Measurements from ENCODE around the gene EXOG.

Gene EXOG

DNA sequence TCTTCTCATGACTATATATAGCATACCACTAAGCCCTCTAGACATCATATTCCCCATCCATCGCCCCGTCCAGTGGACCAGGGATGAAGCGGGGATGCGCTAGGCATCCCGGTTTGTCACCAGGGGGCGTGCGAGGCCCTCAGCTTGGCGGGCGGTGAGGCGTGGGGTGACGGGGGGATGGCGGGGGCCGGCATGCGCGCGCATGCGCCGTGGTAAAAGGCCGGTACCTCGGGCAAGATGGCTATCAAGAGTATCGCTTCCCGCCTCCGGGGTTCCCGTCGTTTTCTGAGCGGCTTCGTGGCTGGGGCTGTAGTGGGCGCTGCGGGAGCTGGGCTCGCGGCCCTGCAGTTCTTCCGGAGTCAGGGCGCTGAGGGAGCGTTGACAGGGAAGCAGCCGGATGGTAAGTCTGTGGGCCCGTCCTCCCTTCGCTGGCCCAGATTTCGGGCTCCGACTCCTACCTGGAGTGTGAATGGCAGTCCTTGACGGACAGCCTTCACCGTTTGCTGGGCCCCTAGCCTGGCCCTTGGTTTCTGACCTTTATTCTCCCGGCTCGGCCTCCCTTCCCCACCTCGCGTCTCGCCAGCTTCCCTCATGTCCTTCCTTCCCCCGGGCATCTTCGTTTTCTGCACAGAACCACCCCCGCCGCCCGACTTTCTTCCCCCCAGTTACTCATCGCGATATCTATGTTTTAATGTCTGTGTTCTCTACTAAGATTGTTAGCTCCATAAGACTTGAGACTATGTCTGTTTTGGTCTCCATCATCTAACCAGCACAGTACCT is at the start of gene EXOG:
EXOG (plus strand) TSS at position 210 of the 780 bp plus-strand sequence; CDS start at position 238, 28 bp downstream.
- peak; percentile 90 for DNase-seq

GRCh38 chr3:38446812-38447211 is 49.3 kb upstream of the EXOG start:
- no peak for DNase-seq

DNA sequence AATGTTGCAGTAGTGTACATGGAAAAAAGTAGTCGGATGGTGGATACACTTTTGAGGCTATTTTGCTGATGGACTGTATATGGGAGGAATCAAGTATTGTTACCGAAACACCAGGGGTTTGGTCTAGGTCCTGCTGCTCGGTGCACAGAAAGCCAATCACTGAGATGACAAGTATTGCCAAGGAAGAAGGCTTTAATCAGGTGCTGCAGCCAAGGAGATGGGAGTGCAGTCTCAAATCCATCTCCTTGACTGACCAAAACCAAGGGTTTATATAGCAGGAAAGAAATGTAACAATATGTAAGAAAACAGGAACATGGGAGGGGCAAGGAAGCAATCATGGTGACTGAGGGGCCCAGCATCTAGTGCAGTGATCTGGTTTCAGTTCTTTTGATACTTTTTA is 45.3 kb upstream of the EXOG start:
- no peak for DNase-seq

- DNase-seq: peak; percentile 77
These were observed 42.8 kb upstream of the EXOG start, which contains the start of gene ACVR2B for GRCh38 chr3:38453075-38453912. ACVR2B (plus strand) TSS chr3:38453890; CDS start chr3:38454323, 433 bp downstream.

- no peak for DNase-seq
These were observed 42.3 kb upstream of the EXOG start for GRCh38 chr3:38453913-38454177.

GRCh38 chr3:38454178-38454883 is 41.8 kb upstream of the EXOG start:
- DNase-seq: peak; percentile 12

DNA sequence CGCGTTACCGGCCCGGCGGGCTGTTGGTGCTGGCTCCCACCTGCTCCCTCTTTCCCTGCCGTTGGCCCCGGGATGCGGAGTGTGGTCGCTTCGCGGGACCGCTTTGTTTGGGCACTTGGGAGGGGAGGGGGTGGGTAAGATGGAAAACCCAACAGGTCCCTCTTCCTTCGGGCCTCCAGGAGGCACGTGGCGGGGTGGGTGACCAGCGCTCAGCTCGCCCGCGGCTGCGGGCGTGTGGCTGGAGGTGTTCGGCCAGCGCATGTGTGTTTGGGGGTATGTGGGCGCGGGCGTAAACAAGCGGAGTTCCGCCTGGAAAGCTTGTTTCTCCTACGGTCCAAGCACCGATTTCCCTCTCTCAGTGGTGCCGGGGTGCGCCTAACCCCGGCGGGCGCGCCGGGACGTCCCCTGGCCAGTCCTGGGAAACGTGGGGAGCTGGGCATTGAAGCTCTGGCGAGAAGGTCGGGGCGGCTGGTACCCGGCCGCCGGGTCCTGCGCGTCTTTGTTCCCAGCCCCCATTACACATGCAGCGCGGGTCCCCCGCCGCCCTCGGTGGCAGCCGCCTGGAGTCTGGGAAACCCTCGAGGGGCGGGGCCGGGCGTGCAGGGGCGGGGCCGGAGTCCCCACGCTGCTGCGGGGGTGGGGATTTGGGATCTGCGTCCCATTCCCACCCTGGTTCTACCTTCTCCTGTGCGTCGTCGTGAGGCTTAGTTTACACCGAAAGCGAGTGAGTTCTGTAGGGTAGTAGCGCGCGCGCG is 41.1 kb upstream of the EXOG start:
- peak; percentile 51 for DNase-seq

GRCh38 chr3:38455639-38456430 is 40.3 kb upstream of the EXOG start:
- no peak for DNase-seq

DNA sequence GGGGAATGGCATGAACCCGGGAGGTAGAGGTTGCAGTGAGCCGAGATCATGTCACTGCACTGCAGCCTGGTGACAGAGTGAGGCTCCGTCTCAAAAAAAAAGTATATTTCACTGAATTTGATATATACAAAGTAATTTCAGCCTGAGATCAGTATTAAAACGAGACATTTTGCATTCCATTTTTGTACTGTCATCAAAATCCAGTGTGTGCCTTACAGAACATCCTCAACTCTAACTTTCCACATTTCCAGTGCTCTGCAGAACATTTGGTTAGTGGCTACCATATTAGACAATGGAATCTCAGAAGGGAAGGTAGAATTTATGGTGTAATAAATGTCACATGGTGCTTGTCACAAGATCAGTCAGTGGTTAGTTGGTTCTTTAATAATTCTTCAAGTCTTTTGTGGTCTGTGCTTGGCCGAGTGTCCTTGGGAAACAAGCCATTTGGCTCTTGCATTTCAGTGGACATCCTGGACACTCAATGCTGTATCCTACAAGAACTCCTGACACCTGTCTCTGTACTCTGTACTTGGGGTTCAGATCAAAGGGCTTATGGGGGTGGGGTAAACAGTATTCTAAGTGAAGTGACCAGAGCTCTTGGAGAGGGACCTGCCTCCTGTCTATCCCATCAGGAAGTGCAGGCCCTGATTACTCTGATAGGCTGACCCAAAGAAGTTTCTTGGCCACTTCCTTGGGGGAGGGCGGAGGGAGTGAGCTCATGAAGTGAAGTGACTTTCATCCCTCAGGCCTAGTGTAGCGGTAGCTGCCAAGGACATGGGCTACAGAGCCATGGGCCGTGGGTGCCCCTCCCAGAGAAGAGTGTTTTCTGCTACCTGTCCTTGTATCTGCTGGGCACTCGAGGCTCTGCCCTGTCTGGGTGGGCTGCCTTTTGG is 38.8 kb upstream of the EXOG start:
- no peak for DNase-seq

- no peak for DNase-seq
These were observed 37.2 kb upstream of the EXOG start for GRCh38 chr3:38458796-38459498.

GRCh38 chr3:38459499-38460048 is 36.6 kb upstream of the EXOG start:
- no peak for DNase-seq

DNA sequence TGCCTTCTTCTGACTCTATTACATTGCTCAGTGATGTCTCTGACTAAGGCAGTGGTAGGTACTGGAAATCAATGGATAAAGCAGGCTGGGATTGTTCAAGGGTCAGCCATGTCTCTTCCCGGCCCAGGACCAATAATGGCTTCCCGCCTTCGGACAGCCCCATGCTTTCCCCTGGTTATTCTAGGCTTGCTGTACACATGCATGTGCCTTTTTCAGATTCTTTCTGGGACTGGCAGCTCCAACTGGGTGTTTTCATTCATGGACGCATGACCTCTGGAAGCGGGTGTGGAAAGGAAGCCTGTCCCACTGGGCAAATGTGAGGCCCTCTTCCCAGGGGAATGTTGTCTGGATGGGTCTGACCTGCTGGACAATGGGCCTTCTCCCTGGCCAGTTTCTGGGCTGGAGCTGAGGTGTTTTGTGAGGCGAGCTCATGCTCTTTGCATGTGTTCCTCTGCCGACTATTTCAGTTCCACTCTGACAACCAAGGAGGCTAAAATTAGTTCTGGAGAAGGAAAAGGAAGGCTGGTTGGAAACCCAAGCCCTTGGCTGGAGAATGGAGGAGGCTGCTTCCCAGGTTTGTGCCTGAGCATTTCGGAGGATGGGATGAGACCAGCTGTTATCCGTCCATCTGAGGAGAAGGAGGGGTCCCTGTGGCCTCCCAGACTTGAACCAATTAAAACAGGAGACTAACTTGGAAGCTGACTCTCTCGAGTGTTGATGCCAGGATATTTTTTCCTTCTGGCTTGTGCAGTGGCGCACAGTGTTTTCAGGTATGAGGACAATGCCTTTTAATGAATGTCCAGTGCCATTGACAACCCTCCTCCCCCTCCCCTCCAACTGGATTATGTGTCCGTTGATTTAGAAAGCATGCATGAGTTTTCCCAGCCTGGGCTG is 35.5 kb upstream of the EXOG start:
- no peak for DNase-seq

GRCh38 chr3:38465588-38466154 is 30.5 kb upstream of the EXOG start:
- DNase-seq: no peak

DNA sequence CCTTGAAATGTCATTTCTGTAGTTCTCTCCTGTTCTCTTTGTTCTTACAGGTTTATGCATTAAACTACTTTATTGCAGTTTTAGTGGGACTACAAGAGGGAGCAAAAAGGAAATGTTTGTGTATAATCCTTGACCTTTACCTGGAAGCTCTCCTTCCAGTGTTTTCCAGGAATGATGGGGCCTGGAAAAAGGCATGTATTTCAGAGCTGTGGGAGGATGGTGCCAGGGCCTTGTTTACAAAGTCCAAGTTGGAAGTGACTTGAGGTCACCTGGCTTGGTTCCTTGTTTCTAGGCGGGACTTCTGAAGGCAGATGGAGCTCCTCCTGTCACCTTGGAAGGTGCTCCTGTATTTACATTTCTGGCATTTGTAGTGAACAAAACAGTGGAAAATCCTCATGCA is 27.4 kb upstream of the EXOG start:
- DNase-seq: no peak

DNA sequence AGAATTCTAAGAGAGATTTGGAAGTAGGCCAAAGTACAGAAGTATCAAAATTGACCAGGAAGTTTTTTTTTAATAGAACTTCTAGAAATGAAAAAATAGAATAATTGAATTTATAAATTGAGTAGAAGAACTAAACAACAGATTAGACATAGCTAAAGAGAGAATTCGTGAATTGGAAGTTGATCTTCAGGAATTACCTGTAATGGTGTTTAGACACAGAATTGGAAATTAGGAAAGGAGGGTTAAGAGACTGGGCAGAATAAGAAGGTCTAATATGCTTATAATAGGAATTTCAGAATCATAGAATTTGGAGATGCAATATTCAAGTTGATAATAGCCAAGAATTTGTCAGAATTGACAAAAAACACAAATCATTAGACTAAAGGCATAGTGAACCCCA is 26.3 kb upstream of the EXOG start:
- no peak for DNase-seq

DNA sequence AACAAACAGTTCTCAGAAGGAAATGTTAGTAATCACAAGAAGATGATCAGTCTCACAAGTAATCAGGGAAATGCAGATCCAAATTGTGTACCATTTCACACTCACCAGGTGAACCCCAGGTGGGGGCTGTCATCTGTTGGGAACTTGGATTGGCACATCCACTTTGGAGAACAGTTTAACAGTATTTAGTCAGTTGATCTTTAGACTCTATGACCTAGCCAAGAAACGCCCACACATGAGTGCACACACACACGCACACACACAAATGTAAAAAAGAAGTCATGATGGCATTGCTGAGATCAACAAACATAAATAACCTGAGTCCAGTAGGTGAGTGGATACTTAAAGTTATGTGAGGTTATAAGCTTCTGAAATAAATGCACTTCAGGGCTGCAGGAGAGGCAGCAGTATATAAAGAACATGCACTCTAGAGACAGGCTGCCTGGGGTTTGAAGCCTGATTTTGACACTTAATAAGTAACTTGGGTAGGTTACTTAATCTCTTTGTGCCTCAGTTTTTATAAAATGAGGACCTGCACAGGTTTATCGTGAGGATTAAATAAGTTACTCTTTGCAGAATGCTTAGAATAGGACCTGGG is 24.8 kb upstream of the EXOG start:
- DNase-seq: no peak

DNA sequence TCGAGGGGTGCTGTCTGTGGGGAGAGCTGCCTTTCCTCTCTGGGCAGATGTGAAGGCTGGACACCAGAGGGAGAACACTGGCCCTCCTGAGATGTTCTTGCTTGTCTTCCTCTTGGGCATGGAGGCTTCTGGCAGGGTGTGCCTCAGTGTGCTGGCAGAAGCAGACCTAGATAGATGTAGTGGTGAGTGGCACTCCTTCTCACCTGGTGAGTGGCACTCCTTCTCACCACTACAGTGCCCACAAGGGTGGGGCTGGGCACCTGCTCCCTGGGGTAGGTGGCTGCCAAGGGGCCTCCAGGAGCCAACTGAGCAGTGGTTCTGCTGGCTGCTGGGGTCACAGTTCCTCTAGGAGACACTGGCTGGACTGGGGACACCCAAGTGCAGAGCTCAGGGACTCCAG is 23.8 kb upstream of the EXOG start:
- no peak for DNase-seq

DNA sequence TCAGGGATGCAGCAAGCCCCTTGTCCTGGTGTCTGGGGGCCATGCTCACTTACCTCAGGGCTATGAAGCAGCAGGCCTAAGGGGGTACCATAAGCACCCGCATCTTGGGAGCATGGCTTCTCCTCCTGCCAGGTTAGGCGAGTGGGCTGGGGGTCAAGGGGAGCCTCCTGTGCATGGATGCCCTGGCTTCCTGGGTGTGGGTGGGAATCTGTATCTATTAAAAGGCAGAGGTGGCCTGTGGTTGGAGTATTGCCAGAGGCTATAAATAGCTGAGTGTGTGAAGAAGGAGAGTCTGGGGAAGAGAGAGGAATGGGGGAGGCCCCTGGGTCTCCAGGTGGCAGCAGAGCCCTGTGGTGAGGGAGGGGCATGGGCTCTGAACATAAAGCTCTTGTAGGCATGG is 22.9 kb upstream of the EXOG start:
- DNase-seq: no peak
